Caco-2 (cell line): ENCODE results near the gene ZNF624. TPM values are rescaled to one million over a fixed set of nuclear protein-coding genes. Genes with fewer than 3 reads are reported as not detected.

ENCODE experiments used
- BruUV-seq: library from RNA; stranded (reverse); fragments of 400-500 nt; replicated peaks from 2 replicates; lab custom pipeline; 2021; lab: Mats Ljungman, UMichigan
- CTCF ChIA-PET: fragments of 300-600 bp; sonication (Branson Sonifier 250); formaldehyde crosslinking; loops from one replicate; lab custom pipeline; 2022; ENCODE audit warnings: antibody characterized with exemption; lab: Charles Lee
- POLR2A ChIA-PET: fragments of 300-600 bp; sonication (Branson Sonifier 250); formaldehyde crosslinking; loops from one replicate; lab custom pipeline; 2022; ENCODE audit warnings: antibody characterized with exemption; lab: Charles Lee
- DNase-seq, 2 experiments: peaks; one replicate each; pipeline versions ENCODE4 v3.0.0 to v3.0.0-alpha.2; 2020 to 2022
- H3K27me3 ChIP-seq: replicated peaks from 2 replicates; pipeline ENCODE4 v1.6.0; 2011; ENCODE audit warnings: low read length; ENCODE audit not compliant: control insufficient read depth, insufficient read depth
- H3K36me3 ChIP-seq: 2 replicates; pipeline ENCODE4 v1.5.1; 2011; ENCODE audit warnings: low read length; ENCODE audit not compliant: control insufficient read depth, insufficient read depth
- H3K4me1 ChIP-seq: fragments of 250-450 bp; sonication (Bioruptor Pico); 2 replicates; pipeline ENCODE4 v1.5.1; 2020; ENCODE audit warnings: mild to moderate bottlenecking
- H3K4me3 ChIP-seq: 2 replicates; pipeline ENCODE4 v1.5.1; 2011; ENCODE audit warnings: low read depth, mild to moderate bottlenecking, control low read depth, low read length
- H3K9me3 ChIP-seq: fragments of 250-450 bp; sonication (Bioruptor Pico); 2 replicates; pipeline ENCODE4 v1.5.1; 2020; ENCODE audit warnings: mild to moderate bottlenecking, moderate library complexity
- H3K27ac Mint-ChIP-seq: one replicate; pipeline ENCODE4 v1.8.0; 2022; ENCODE audit warnings: mixed read lengths; ENCODE audit not compliant: unreplicated experiment
- H3K27me3 Mint-ChIP-seq: one replicate; pipeline ENCODE4 v1.8.0; 2022; ENCODE audit warnings: mixed read lengths; ENCODE audit not compliant: insufficient read depth, unreplicated experiment
- H3K36me3 Mint-ChIP-seq: one replicate; pipeline ENCODE4 v1.8.0; 2022; ENCODE audit warnings: mild to moderate bottlenecking, mixed read lengths; ENCODE audit not compliant: insufficient read depth, unreplicated experiment
- H3K4me1 Mint-ChIP-seq: one replicate; pipeline ENCODE4 v1.8.0; 2022; ENCODE audit warnings: low read depth, mixed read lengths; ENCODE audit not compliant: unreplicated experiment
- H3K4me3 Mint-ChIP-seq: one replicate; pipeline ENCODE4 v1.8.0; 2022; ENCODE audit warnings: mild to moderate bottlenecking, moderate library complexity, mixed read lengths; ENCODE audit not compliant: unreplicated experiment
- H3K9me3 Mint-ChIP-seq: one replicate; pipeline ENCODE4 v1.8.0; 2022; ENCODE audit warnings: mixed read lengths; ENCODE audit not compliant: unreplicated experiment
- intact Hi-C: fragments of 100-400 bp; cut with micrococcal nuclease; formaldehyde crosslinking; loops from one replicate; pipeline ENCODE4 v1.10.0; 2022; ENCODE audit not compliant: unreplicated experiment
- total RNA-seq: library from RNA; stranded (reverse); gene quantifications from 2 replicates; pipeline ENCODE4 v1.2.3, GENCODE V29; 2022
- TF ChIP-seq, protein P1 (sequence below), 2 experiments: fragments of 200-600 bp in 1 of 2; IDR thresholded peaks; 1 replicate in 1 of 2; 2 replicates in 1 of 2; pipeline versions ENCODE4 v1.5.1 to v1.8.0; 2011 to 2022; ENCODE audit warnings: antibody characterized with exemption in 1 of 2, control low read depth in 1 of 2, inconsistent platforms in 1 of 2, low read depth in 1 of 2, low read length in 1 of 2, mild to moderate bottlenecking in 1 of 2, moderate library complexity in 1 of 2; ENCODE audit not compliant: insufficient read depth in 1 of 2, severe bottlenecking in 1 of 2, unreplicated experiment in 1 of 2

Gene ZNF624
- total RNA-seq, 1 experiment from 2014 or later: 7.6 TPM

DNA sequence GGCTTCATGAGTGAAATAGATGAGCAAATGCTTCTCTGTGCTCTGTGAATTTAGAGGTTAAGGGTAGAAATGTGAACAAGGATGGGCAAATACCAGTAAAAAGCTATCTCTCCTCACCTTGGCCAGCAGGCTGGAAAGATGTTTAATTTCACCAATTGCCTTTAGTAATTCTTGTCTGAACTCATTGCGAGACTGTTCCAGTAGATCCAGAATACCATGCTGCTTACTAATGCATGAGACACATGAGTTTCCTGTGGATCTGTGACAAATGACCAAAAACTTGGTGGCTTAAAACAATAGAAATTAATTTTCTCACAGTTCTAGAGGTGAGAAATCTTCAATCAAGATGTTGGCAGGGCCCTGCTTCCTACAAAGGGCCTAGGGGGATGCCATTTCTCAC, 9.3 kb upstream of the ZNF624 start:
- ChIA-PET POLR2A (no interaction called here), CTCF (no interaction called here)
- no peaks in the 10 kb centered on the region for H3K36me3 ChIP-seq
- BruUV-seq: no TSS peak
- TF ChIP-seq, protein P1, sequence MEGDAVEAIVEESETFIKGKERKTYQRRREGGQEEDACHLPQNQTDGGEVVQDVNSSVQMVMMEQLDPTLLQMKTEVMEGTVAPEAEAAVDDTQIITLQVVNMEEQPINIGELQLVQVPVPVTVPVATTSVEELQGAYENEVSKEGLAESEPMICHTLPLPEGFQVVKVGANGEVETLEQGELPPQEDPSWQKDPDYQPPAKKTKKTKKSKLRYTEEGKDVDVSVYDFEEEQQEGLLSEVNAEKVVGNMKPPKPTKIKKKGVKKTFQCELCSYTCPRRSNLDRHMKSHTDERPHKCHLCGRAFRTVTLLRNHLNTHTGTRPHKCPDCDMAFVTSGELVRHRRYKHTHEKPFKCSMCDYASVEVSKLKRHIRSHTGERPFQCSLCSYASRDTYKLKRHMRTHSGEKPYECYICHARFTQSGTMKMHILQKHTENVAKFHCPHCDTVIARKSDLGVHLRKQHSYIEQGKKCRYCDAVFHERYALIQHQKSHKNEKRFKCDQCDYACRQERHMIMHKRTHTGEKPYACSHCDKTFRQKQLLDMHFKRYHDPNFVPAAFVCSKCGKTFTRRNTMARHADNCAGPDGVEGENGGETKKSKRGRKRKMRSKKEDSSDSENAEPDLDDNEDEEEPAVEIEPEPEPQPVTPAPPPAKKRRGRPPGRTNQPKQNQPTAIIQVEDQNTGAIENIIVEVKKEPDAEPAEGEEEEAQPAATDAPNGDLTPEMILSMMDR (IDR thresholded peaks at IDR 0.05; ENCODE audit: insufficient read depth in 1 of 2, low read depth in 1 of 2, low read length in 1 of 2, severe bottlenecking in 1 of 2, unreplicated experiment in 1 of 2): no peak
- H3K36me3 Mint-ChIP-seq: no peaks in the 10 kb centered on the region
- H3K27me3 ChIP-seq: no peaks in the 10 kb centered on the region
- H3K4me1 ChIP-seq: no peaks in the 10 kb centered on the region
- no peak overlapping the region for H3K4me3 ChIP-seq
- no peaks in the 10 kb centered on the region for H3K9me3 ChIP-seq
- intact Hi-C loops: no loop called here
- no peak overlapping the region for H3K27ac Mint-ChIP-seq
- H3K4me3 Mint-ChIP-seq: no peak overlapping the region
- no peaks in the 10 kb centered on the region for H3K4me1 Mint-ChIP-seq
- H3K9me3 Mint-ChIP-seq: no peaks in the 10 kb centered on the region
- no peak for DNase-seq
- peaks cover 9% of the 10 kb centered on the region for H3K27me3 Mint-ChIP-seq

DNA sequence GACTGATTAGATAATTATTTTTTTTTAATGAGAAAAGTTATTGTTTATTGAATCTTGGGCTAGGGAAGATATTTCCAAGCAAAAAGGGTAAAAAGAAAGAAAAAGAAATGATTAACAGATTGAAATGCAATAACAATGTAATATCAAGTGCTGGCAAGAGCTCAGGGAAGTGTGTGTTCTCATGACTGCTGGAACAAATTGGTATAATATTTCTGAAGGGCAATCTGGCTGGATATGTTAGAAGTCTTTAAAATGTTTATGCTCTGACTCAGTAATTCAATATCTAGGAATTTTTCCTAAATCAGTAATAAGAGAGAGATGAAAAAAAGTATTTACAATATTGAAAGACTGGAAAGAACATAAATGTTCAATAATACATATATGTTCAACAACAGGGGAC, 7.6 kb upstream of the ZNF624 start:
- Histone ChIP-seq H3K27me3 (no peaks in the 10 kb centered on the region), H3K9me3 (no peaks in the 10 kb centered on the region), H3K4me1 (no peaks in the 10 kb centered on the region), H3K4me3 (no peak overlapping the region), H3K36me3 (no peaks in the 10 kb centered on the region)
- no peaks in the 10 kb centered on the region for H3K4me1 Mint-ChIP-seq
- H3K9me3 Mint-ChIP-seq: no peaks in the 10 kb centered on the region
- intact Hi-C loops: no loop called here
- H3K27me3 Mint-ChIP-seq: peaks cover 9% of the 10 kb centered on the region
- H3K27ac Mint-ChIP-seq: no peak overlapping the region
- TF ChIP-seq, protein P1 (IDR thresholded peaks at IDR 0.05; ENCODE audit: insufficient read depth in 1 of 2, low read depth in 1 of 2, low read length in 1 of 2, severe bottlenecking in 1 of 2, unreplicated experiment in 1 of 2): no peak
- no peak for DNase-seq
- BruUV-seq: no TSS peak
- H3K36me3 Mint-ChIP-seq: no peaks in the 10 kb centered on the region
- ChIA-PET POLR2A (no interaction called here), CTCF (no interaction called here)
- H3K4me3 Mint-ChIP-seq: no peak overlapping the region

DNA sequence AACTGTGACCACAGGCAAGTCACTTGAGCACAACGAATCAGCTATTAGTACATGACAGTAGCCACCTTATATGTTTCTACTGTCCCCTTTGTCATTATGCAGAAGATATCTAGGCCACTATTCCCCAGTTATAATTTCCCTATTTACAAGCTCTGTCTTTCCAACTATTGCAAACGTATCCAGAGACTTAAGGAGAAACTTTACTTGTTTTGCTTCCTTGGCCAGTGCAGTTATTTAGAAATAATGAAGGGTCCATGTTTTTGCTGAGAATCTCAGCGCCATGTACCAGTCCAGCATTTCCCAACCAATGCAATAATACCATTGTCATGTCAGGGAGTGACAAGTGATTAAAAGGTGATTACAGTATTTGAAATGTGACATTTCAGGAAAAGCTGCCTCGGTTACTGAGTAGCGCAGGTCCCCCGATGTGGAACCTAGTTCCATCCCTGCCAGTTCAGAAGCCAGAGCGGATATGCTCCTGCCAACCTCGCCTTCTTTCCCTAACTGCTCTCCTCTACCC, 743 bp downstream of the ZNF624 start:
- H3K9me3 Mint-ChIP-seq: no peaks in the 10 kb centered on the region
- Histone ChIP-seq H3K36me3 (peaks cover 2% of the 10 kb centered on the region; the same call in 1 of the 2 replicates), H3K4me1 (peaks cover 8% of the 10 kb centered on the region), H3K4me3 (peak overlapping the region; percentile 68), H3K27me3 (no peaks in the 10 kb centered on the region; the same call in 1 of the 2 replicates), H3K9me3 (no peaks in the 10 kb centered on the region)
- peak overlapping the region; percentile 95 for H3K4me3 Mint-ChIP-seq
- TF ChIP-seq, protein P1 (IDR thresholded peaks at IDR 0.05; ENCODE audit: insufficient read depth in 1 of 2, low read depth in 1 of 2, low read length in 1 of 2, severe bottlenecking in 1 of 2, unreplicated experiment in 1 of 2): no peak
- intact Hi-C loops: loop anchor here (1.0 kb wide), 1 partner anchor 69 kb away; no protein-coding TSS in a partner anchor
- H3K27ac Mint-ChIP-seq: peak overlapping the region; percentile 95
- ChIA-PET CTCF (interaction anchor here (0.7 kb wide), 1 partner anchor 64 kb away, joined by 3 read pairs; no protein-coding TSS in a partner anchor), POLR2A (interaction anchor here (0.7 kb wide), 1 partner anchor 117 kb away, joined by 3 read pairs; no protein-coding TSS in a partner anchor)
- H3K27me3 Mint-ChIP-seq: no peaks in the 10 kb centered on the region
- DNase-seq: no peak
- H3K4me1 Mint-ChIP-seq: peaks cover 9% of the 10 kb centered on the region
- TSS peak; percentile 65 for BruUV-seq
- peaks cover 10% of the 10 kb centered on the region for H3K36me3 Mint-ChIP-seq
